Kidney tubule cell (primary cell): Measurements from ENCODE around the gene PTTG1IP.

ENCODE experiments used
- DNase-seq: peaks from one replicate; pipeline ENCODE4 v3.0.0-alpha.2; 2018; ENCODE audit warnings: low spot score

Gene PTTG1IP

DNA sequence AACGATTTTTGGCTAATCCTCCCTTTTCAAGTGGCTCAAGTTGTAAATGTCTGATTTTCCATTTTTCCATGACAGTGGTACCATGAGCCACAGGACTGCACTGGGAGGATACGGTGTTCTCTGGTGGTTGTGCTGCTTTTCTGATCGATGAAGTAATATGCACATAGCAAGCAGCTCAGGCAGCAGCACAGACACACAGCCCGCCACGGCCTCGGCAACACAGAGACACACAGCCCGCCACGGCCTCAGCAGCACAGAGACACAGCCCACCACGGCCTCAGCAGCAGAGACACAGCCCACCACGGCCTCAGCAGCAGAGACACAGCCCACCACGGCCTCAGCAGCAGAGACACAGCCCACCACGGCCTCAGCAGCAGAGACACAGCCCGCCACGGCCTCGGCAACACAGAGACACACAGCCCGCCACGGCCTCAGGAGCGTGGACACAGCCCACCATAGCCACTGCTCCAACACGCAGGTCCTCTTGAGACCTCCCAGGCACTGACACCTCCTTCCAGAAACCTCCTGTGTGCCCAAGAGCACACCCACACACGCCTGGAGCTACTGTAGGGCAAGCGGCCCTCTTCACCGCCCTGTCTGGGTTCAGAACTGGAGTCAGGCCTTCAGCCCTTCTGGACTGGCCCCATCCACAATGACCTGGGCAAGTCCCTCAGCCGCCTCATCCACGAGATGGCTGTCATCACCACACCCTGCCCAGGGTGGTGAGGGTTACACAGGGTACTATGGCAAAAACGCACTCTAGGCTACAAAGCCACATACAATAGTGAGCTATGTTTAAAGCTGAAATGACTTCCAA lies 10.4 kb downstream of the PTTG1IP start:
- no peak for DNase-seq

DNA sequence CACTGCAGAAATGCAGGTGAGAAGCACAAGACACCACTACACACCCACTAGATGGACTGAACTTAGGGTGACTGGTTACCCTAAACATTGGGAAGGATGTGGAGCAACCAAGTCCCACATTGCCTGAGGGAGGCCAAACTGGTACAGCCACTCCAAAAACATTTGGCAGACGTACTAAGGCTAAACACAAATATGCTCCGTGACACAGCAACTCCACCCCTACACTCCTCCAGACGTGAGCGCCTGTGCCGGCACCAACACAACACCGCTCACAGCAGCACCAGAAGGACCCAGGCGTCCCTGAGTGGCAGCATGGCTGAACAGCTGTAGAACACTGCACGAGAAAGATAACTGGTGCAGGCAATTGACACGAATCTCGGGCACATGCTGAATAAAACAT lies 14.7 kb downstream of the PTTG1IP start:
- DNase-seq, result no peak

DNA sequence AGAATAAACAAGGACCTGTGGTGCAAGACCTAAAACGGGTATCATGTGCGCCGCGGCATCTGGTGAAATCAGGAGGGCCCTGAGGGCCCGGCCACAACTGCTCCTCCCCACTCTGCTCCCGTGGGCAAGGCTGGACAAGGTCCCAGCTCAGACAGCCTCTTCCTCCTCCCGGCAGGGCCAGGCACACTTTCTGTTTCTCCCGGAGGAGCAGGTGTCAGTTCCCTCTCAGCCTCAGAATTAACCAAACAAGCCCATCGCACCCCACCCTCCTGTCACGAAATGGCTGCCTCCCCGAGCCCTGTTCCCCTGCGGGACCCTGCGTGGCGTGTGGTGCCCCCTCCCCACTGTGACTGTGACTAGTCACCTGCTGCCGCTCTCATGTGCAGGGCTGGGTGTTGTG lies 15.2 kb downstream of the PTTG1IP start:
- DNase-seq, result no peak

GRCh38 chr21:44857127-44857892 lies 16.2 kb downstream of the PTTG1IP start:
- DNase-seq, result no peak

- DNase-seq, result no peak
Measured at GRCh38 chr21:44856131-44856530, 17.4 kb downstream of the PTTG1IP start.

DNA sequence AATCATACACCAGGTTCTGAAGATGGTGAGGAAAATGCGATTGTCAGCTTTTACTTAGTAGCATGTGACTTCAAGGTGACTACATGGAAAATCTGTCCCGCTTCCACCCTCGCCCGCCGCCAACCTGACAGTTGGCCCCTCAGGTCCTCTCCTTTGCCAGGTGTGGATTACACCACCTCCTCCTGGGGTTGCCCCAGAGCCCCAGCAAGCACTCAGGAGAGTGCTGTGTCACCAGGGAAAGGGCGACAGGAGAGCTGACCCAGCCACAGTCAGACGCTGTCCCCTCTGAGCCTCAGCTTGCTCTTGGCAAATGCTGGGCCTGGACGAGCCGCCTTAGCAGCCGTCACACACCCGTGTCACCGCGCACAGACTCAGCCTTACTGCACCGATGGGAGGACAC lies 17.9 kb downstream of the PTTG1IP start:
- no peak for DNase-seq

- no peak for DNase-seq
Measured at GRCh38 chr21:44854664-44855446, 18.6 kb downstream of the PTTG1IP start.

DNA sequence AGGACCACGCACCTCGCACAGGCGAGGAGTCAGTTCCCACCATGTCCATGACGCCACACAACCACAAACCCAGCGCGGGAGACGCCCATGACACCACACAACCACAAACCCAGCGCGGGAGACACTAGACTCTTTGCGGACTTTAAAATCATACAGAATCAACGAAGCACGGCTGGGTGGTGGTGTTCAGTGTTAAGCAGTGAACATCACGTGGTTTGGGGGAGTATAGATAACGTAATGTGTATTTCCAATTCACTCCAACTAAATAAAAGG lies 19.2 kb downstream of the PTTG1IP start:
- no peak for DNase-seq

- DNase-seq, result no peak
Measured at GRCh38 chr21:44853601-44854390, 19.7 kb downstream of the PTTG1IP start.

- DNase-seq, result no peak
Measured at GRCh38 chr21:44850905-44851657, 22.4 kb downstream of the PTTG1IP start.

GRCh38 chr21:44850208-44850800 lies 23.2 kb downstream of the PTTG1IP start:
- no peak for DNase-seq

GRCh38 chr21:44849616-44850130 lies 23.8 kb downstream of the PTTG1IP start:
- no peak for DNase-seq

GRCh38 chr21:44848821-44849521 lies 24.5 kb downstream of the PTTG1IP start:
- DNase-seq, result no peak

GRCh38 chr21:44847261-44848056 lies 26.0 kb downstream of the PTTG1IP start:
- DNase-seq, result no peak

GRCh38 chr21:44846485-44847260 lies 26.8 kb downstream of the PTTG1IP start:
- DNase-seq, result peak; percentile 67

DNA sequence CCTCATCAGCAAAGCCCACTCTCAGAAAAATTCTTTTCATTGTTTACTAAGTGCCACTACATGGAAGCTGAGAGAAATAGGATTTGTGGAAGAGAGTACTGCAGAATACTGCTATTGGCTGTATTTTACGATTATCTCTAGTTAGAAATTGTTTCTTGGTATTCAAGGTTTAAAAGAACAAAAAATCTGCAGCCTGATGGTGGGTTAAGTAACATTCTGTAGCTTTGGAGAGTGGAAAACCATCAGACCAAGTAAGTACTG lies 27.3 kb downstream of the PTTG1IP start:
- no peak for DNase-seq

GRCh38 chr21:44845418-44846223 lies 27.9 kb downstream of the PTTG1IP start:
- DNase-seq, result peak; percentile 57

GRCh38 chr21:44844256-44844655 lies 29.2 kb downstream of the PTTG1IP start:
- no peak for DNase-seq
